Mucosa of stomach (tissue), 1 donor: ENCODE data around the gene CD93.

Experiments
- H3K27me3 ChIP-seq: one replicate; pipeline ENCODE4 v1.7.0; 2013; ENCODE audit warnings: mild to moderate bottlenecking, low read length; ENCODE audit not compliant: control insufficient read depth, insufficient read depth
- H3K36me3 ChIP-seq: one replicate; pipeline ENCODE4 v1.7.0; 2013; ENCODE audit warnings: low read length; ENCODE audit not compliant: control insufficient read depth, insufficient read depth
- H3K4me1 ChIP-seq: one replicate; pipeline ENCODE4 v1.7.0; 2013; ENCODE audit warnings: mild to moderate bottlenecking, low read length; ENCODE audit not compliant: control insufficient read depth, insufficient read depth
- H3K4me3 ChIP-seq: one replicate; pipeline ENCODE4 v1.7.0; 2013; ENCODE audit warnings: low read length
- H3K9ac ChIP-seq: one replicate; pipeline ENCODE4 v1.7.0; 2013; ENCODE audit warnings: mild to moderate bottlenecking, low read length, moderate library complexity
- H3K9me3 ChIP-seq: one replicate; pipeline ENCODE4 v1.7.0; 2013; ENCODE audit warnings: mild to moderate bottlenecking, low read length, moderate library complexity; ENCODE audit not compliant: control insufficient read depth
- donor health status: Pancreatic carcinoma.

The CD93 gene

DNA sequence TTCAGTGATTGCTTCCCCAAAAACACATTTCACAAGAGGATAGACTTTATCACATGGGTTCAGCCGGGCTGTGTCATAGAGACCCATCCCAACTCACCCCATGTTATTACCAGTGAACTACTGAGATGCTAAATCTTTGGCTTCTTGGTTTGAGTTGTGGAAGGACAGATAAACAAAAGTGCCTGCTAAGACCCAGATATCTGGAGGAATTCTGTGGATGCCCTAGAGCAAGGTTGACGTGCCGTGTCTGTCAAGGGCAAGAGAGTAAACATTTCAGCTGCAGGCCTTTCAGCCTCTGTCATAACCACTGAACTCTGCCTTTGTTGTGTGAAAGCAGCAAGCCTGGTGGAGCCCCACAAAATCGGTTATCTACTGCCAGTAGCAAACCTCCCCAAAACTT is 25.5 kb downstream of the CD93 start:
- Histone ChIP-seq H3K4me1 (no peaks in the 10 kb centered on the region), H3K36me3 (no peaks in the 10 kb centered on the region), H3K4me3 (no peak overlapping the region), H3K9ac (no peak overlapping the region), H3K27me3 (no peaks in the 10 kb centered on the region), H3K9me3 (no peaks in the 10 kb centered on the region)

DNA sequence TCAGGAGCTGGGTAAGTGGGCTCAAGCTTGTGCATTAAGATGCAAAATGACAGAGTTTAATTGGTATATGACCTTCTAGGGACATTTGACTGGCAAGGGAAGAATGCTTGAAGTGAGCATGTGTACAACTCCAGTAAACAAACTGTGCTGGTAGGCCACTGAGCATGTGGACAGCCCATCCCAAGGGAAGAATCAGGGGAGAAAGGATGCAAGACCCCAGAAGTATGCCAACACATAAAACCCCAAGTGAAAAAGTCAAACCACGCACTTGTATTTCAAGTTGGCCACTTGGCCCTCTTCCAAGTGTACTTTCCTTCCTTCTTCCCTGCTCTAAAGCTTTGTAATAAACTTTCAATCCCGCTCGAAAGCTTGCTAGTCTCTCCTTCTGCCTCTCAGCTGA is 26.3 kb downstream of the CD93 start:
- Histone ChIP-seq H3K27me3 (no peaks in the 10 kb centered on the region), H3K4me3 (no peak overlapping the region)

DNA sequence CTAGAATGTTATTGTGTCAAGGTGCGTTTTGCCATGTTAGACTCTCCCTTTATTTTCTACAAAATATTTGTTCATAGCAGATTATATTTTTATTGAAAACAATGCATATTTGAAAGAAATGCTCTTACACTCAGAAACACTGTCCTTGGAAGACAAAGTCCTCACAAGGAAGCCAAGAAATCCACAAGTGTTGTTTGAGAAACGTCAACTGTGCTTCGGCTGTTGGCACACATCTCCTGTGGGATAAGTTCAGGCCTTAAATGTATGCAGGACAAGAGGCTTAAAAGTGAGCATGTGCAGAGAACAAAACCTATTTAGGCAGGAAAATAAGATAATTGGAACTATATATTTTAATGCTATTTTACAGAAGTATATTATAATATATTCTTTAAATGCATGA is 27.1 kb downstream of the CD93 start:
- Histone ChIP-seq H3K9me3 (no peaks in the 10 kb centered on the region), H3K27me3 (no peaks in the 10 kb centered on the region), H3K4me1 (no peaks in the 10 kb centered on the region), H3K36me3 (no peaks in the 10 kb centered on the region), H3K9ac (no peak overlapping the region), H3K4me3 (no peak overlapping the region)

More for the DNA sequence above, 26.3 kb downstream of the CD93 start:
- Histone ChIP-seq H3K9me3 (no peaks in the 10 kb centered on the region), H3K4me1 (no peaks in the 10 kb centered on the region), H3K36me3 (no peaks in the 10 kb centered on the region), H3K9ac (no peak overlapping the region)

DNA sequence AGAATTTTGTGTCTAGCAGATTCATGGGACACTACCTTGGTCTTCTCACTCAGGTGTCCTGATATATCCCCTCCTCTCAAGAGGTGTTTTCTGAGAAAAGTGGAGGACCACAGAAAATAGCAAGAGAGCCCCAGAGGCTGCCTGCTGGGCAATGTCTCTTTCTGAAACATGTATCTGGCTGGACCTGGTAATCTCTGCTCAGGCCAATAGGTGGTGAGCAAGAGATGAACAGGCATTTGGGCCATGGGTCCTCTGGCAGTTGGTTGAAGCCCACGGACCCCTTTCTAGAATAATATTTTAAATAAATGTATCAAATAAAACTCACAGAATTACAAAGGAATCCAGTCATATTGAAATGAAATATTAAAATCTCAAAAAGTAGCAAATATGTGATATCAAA is 27.9 kb downstream of the CD93 start:
- Histone ChIP-seq H3K36me3 (no peaks in the 10 kb centered on the region), H3K9ac (no peak overlapping the region), H3K4me1 (no peaks in the 10 kb centered on the region), H3K4me3 (no peak overlapping the region), H3K27me3 (no peaks in the 10 kb centered on the region), H3K9me3 (no peaks in the 10 kb centered on the region)

DNA sequence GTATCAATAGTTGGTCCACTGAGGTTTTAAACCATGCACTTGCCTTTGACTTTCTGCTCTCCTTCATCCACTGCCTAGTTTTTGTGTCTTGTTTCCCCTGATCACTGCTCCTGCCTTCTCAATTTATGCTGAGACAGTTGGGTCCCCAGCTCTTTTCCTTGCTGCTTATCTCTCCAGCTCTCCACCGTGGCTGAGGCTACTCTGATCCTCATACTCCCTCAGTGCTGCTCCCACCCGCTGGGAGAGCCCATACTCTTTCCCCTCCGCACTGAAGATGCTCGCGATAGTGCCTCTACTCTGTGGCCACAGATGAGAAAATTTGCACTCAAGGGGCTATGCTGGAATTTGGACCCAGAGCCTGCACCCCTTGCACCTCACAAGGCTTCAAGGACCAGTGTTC is 33.2 kb downstream of the CD93 start:
- Histone ChIP-seq H3K4me3 (no peak overlapping the region), H3K9me3 (no peaks in the 10 kb centered on the region), H3K9ac (no peak overlapping the region), H3K27me3 (no peaks in the 10 kb centered on the region), H3K36me3 (no peaks in the 10 kb centered on the region), H3K4me1 (peaks cover 12% of the 10 kb centered on the region)

DNA sequence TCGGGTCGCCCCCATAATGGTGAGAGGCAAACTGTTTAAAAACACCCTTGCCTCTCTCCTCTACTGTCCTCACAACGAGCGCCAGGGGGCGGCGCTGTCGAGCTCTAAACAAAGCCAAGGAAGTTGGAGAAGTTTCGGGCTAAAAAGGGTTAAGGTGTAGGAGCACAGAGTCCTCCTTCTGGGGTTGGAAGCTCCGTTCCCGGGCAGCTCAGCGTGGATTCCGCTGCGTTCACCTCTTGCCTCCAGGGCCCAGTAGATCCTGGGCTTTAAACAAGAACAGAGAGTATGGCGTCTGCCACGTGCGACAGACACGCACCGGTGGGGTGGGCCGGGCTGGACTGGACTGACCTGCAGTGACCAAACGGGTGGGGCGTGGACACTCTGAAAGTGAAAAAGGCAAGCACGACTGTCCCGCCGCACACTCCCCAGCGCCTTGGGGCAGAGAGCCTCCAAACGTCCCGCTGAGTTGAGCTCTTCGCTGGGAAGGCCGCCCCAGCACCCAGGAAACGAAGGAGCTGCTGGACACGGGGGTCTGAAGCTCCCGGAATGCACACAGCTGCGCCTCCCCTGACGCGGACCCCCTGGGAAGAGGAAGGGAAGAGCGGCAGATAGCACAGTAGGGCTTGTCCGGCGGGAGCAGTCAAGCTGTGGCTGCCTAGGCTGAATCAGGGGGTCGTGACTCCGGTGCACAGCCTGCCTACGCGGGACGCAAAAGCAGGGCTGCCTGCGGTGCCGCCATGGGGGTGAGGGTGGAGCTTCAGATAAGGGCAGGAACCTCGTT is 35.1 kb downstream of the CD93 start:
- Histone ChIP-seq H3K9me3 (no peaks in the 10 kb centered on the region), H3K36me3 (no peaks in the 10 kb centered on the region), H3K27me3 (peaks cover 4% of the 10 kb centered on the region), H3K4me3 (peak overlapping the region; percentile 78), H3K4me1 (peaks cover 28% of the 10 kb centered on the region), H3K9ac (peak overlapping the region; percentile 80)

DNA sequence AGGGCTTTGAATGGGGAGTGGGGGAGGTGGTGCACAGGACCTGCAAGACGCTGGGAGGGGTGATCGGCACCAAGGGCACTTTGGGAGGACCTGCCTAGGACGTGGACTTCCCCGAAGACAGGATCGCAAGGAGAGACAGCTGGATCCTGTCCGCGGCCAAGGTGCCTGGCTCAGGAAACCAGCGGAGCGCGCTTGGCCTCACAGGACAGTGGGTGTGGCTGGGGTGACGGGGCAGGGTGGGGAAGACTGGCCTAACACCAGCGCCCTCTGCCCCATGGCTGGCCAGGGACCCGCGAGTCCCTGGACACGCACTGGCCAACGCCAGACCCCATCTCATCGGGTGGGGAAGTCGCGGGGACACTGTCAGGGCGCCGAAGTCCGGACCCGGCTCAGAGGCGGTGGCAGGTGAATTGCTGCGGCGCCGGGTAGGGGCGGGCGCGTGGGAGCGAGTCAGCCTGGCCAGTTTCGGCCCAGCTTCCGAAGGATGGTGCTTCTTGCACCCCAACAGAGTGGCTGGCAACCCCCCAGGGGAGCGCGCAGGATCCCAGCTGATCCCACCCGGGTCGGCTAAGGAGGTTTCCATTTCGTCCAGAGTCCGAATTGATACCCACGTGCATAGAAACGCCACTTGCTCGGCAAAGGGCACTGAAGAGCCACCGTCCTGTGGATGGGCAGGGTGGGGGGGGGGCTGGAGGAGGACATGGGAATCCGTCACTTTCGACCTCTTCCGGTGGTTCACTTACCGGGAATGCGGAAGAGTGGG is 35.9 kb downstream of the CD93 start:
- peak overlapping the region; percentile 78 for H3K4me3 ChIP-seq
- H3K27me3 ChIP-seq = peaks cover 4% of the 10 kb centered on the region
- peak overlapping the region; percentile 67 for H3K9ac ChIP-seq
- no peaks in the 10 kb centered on the region for H3K9me3 ChIP-seq
- H3K4me1 ChIP-seq = peaks cover 32% of the 10 kb centered on the region
- no peaks in the 10 kb centered on the region for H3K36me3 ChIP-seq

DNA sequence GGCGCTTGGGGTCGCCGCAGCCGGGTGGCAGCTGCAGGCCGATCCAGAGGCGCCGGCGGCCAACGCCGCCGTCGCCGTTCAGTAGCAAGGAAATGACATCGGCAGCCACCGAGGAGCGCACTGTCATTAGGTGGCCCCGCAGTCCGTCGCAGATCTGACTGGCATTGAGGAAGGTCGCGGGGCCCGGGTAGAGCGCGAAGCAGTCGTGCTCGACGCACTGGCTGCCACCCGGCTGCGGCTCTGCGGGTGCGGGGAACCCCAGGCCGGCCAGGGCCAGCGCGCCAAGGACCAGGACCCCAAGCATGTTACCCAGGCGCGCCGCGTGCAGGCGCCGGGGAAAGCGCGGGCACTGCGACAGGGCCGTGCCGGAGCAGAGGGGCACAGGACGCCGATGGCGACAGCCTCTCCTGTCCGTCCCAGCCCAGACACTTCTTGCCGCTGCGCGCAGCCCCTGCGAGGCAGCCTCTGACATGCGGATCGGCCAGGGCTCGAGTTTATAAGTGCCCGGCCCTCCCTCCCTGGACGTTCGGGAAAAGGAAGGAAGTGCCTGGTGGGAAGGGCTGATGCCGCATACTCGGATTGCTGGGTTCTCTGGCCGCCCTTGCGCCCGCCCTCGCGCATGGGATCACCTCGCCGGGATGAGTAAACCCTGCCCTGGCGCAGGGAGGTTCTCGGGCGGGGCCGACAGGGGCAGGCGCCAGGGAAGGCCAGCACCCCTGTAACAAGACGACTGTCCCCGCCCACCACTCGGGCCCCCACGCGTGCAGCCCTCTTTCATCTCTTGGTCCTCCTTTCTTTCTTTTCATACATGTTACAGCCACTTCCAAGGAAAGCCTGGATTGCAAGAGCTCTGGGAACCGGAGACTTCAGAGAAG is 36.7 kb downstream of the CD93 start, which contains the start of gene THBD:
THBD (minus strand) TSS at position 472 of the 875 bp plus-strand sequence; CDS start at position 304, 168 bp downstream.
- Histone ChIP-seq H3K27me3 (peaks cover 4% of the 10 kb centered on the region), H3K4me3 (peak within 1 kb of the TSS; percentile 78), H3K4me1 (peaks cover 32% of the 10 kb centered on the region), H3K9ac (peak within 1 kb of the TSS; percentile 67), H3K36me3 (no peaks in the 10 kb centered on the region), H3K9me3 (no peaks in the 10 kb centered on the region)

DNA sequence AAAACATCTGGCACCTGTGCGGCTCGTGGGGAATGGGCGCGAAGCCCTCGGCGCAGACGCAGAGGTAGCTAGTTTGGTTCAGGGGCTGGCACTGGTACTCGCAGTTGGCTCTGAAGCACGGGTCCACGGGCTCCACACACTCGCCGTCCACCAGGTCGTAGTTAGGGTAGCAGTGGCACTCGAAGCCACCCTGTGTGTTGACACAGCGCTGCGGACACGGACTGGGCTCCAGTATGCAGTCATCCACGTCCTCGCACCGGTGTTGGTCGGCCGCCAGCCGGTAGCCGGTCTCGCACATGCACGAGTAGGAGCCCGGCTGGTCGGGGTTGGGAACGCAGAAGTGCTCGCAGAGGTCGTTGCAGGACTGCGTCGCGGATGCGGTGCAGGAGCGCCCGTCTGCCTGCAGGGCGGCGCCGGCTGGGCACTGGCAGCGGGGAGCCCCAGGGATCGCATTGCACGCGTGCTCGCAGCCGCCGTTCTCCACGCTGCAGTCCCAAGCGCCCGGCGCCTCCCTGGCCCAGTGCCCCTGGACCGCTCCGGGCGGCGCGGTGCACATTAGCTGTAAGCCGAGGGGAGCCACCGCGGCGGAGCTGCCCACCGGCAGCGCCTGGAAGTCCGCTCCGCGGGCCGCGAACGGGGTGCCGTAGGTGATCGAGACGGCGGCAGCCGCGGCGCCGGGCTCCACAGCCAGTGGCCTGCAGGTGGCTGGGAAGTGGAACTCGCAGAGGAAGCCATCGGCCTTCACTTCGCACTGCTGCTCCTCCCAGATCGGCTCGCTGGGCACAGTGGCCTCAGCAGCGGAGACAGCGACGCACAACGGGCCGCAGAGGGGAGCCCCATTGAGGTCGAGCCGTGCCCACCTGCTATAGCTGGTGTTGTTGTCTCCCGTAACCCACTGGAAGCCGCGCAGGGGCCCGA is 37.6 kb downstream of the CD93 start:
- Histone ChIP-seq H3K27me3 (peaks cover 4% of the 10 kb centered on the region), H3K4me3 (peak overlapping the region; percentile 43), H3K9ac (peak overlapping the region; percentile 67), H3K4me1 (peaks cover 40% of the 10 kb centered on the region), H3K36me3 (no peaks in the 10 kb centered on the region), H3K9me3 (no peaks in the 10 kb centered on the region)

DNA sequence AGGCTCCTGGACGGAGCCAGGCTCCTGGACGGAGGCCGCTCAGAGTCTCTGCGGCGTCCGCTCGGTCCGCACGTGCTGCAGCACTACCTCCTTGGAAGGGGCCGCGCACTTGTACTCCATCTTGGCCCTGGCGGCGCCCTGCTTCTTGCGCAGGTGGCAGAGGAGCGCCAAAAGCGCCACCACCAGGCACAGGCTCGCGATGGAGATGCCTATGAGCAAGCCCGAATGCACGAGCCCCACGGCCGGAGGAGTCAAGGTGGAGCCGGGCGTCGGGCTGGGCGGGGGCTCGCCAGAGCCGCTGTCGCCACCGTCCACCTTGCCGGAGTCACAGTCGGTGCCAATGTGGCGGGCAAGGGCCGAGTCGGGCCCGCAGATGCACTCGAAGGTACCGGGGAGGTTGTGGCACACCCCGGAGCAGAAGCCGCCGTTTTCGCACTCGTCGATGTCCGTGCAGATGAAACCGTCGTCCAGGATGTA is 38.3 kb downstream of the CD93 start:
- H3K4me1 ChIP-seq = peaks cover 48% of the 10 kb centered on the region
- peaks cover 4% of the 10 kb centered on the region for H3K27me3 ChIP-seq
- peak overlapping the region; percentile 43 for H3K4me3 ChIP-seq
- H3K9me3 ChIP-seq = no peaks in the 10 kb centered on the region
- H3K9ac ChIP-seq = peak overlapping the region; percentile 35
- no peaks in the 10 kb centered on the region for H3K36me3 ChIP-seq
